ENCODE measurements around the gene ARL2BP.
"Not testable (repeated sequence)": the region's sequence is repeated elsewhere in the genome, so short reads cannot be mapped to it uniquely, and the experiment has no call there.

ARL2BP gene

GRCh38 chr16:57270221-57271062 lies 25.4 kb downstream of the ARL2BP start:
- TF ChIP-seq JUND (IDR thresholded peaks at IDR 0.05; ENCODE audit: low read depth): no peak
- DNase-seq (ENCODE audit: low read depth in 1 of 2, low spot score in 1 of 2): no peak
- in situ Hi-C loops (cut with HindIII; ENCODE audit: low pct_unique_long_range_greater_than_20kb, low sequenced_read_pairs): no loop called here

DNA sequence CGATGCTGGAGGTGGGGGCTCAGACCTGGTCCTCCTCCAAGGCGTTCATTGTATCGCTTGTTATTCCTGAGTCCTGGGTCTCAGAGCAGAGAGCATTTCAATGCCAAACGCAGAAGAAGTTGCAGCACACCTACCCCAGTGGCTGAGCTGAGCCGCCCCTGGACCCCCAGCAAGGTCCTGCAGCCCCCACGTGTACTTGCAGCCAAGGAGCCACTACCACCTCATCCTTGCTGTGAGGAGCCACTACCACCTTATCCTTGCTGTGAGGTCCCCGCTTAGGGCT lies 25.9 kb downstream of the ARL2BP start:
- no peak for TF ChIP-seq JUND (IDR thresholded peaks at IDR 0.05; ENCODE audit: low read depth)
- in situ Hi-C loops (cut with HindIII; ENCODE audit: low pct_unique_long_range_greater_than_20kb, low sequenced_read_pairs): no loop called here

GRCh38 chr16:57271867-57272495 lies 26.9 kb downstream of the ARL2BP start:
- TF ChIP-seq JUND (IDR thresholded peaks at IDR 0.05; ENCODE audit: low read depth): no peak
- DNase-seq (ENCODE audit: low read depth in 1 of 2, low spot score in 1 of 2): no peak
- in situ Hi-C loops (cut with HindIII; ENCODE audit: low pct_unique_long_range_greater_than_20kb, low sequenced_read_pairs): no loop called here

More for the DNA sequence above, 25.9 kb downstream of the ARL2BP start:
- no peak for DNase-seq (ENCODE audit: low read depth in 1 of 2, low spot score in 1 of 2)

GRCh38 chr16:57273359-57273758 lies 28.3 kb downstream of the ARL2BP start:
- in situ Hi-C loops (cut with HindIII; ENCODE audit: low pct_unique_long_range_greater_than_20kb, low sequenced_read_pairs): no loop called here
- TF ChIP-seq JUND (IDR thresholded peaks at IDR 0.05; ENCODE audit: low read depth): no peak
- DNase-seq (ENCODE audit: low read depth in 1 of 2, low spot score in 1 of 2): no peak

- in situ Hi-C loops (cut with HindIII; ENCODE audit: low pct_unique_long_range_greater_than_20kb, low sequenced_read_pairs): no loop called here
- no peak for TF ChIP-seq JUND (IDR thresholded peaks at IDR 0.05; ENCODE audit: low read depth)
- DNase-seq (ENCODE audit: low read depth in 1 of 2, low spot score in 1 of 2): no peak
Measured at GRCh38 chr16:57273826-57274225, 28.8 kb downstream of the ARL2BP start.

- in situ Hi-C loops (cut with HindIII; ENCODE audit: low pct_unique_long_range_greater_than_20kb, low sequenced_read_pairs); DNase-seq (ENCODE audit: low read depth in 1 of 2, low spot score in 1 of 2): not testable (repeated sequence)
Measured at GRCh38 chr16:57275946-57276345, 30.9 kb downstream of the ARL2BP start.

- no peak for TF ChIP-seq JUND (IDR thresholded peaks at IDR 0.05; ENCODE audit: low read depth)
- no peak for DNase-seq (ENCODE audit: low read depth in 1 of 2, low spot score in 1 of 2)
- in situ Hi-C loops (cut with HindIII; ENCODE audit: low pct_unique_long_range_greater_than_20kb, low sequenced_read_pairs): no loop called here
Measured at GRCh38 chr16:57276596-57276995, 31.5 kb downstream of the ARL2BP start.

DNA sequence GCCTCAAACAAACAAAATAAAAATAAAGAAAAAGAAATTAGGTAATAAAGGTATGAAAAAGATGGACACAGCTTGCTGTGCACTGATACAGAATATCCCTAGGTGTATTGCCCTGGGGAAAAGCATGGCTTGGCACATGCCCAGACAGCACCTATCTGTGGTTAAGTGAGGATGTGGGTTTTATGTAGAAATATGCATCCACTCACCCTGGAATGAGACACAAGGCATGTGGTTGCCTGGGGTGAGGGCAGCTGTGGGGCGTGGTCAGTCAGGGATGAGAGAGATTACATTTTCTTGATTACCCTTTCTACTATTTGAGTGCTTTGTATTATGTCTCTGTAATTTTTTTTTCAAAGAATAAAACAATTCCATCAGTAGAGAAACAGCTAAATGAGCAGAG lies 32.5 kb downstream of the ARL2BP start:
- no peak for TF ChIP-seq JUND (IDR thresholded peaks at IDR 0.05; ENCODE audit: low read depth)
- no peak for DNase-seq (ENCODE audit: low read depth in 1 of 2, low spot score in 1 of 2)
- in situ Hi-C loops (cut with HindIII; ENCODE audit: low pct_unique_long_range_greater_than_20kb, low sequenced_read_pairs): no loop called here

DNA sequence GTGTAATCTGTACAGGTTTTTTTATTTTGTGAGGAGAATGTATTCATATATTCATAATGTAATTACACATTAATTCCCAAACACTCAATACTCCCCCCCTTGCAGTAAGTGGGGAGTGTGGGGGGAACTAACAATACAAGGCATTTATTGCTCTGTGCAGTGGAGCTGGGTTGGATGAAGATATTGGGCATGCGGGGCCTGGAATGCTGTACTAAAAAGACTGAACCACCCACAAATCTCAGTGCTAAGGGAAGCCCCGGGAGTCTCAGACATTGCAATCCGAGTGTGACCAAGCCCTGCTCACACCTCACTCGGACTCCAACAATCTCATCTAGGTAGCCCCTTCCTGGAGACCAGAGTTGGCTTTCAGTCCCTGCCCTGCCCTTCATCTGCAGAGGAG lies 33.4 kb downstream of the ARL2BP start:
- TF ChIP-seq JUND (IDR thresholded peaks at IDR 0.05; ENCODE audit: low read depth): no peak
- no peak for DNase-seq (ENCODE audit: low read depth in 1 of 2, low spot score in 1 of 2)
- in situ Hi-C loops (cut with HindIII; ENCODE audit: low pct_unique_long_range_greater_than_20kb, low sequenced_read_pairs): no loop called here

GRCh38 chr16:57279780-57280638 lies 35.0 kb downstream of the ARL2BP start:
- TF ChIP-seq JUND (IDR thresholded peaks at IDR 0.05; ENCODE audit: low read depth): no peak
- DNase-seq (ENCODE audit: low read depth in 1 of 2, low spot score in 1 of 2): no peak
- in situ Hi-C loops (cut with HindIII; ENCODE audit: low pct_unique_long_range_greater_than_20kb, low sequenced_read_pairs): no loop called here

DNA sequence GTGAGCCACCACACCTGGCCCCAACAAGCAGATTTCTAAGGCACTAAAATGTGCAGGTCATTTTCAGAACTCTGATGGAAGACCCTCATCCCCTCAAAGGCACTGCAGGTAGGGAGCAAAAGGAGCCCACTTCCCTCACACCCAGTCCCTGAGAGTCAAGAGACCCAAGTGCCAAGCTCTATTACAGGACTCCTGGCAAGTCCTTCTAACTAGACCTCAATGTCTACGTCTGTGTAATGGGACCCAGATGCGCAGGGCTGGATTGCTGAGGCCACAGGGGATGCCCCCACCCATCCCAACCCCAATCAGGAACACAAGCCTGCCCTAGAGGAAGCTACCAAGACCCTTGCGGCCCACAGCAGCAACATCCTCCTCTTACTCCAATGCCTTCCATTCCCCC lies 36.7 kb downstream of the ARL2BP start:
- in situ Hi-C loops (cut with HindIII; ENCODE audit: low pct_unique_long_range_greater_than_20kb, low sequenced_read_pairs): no loop called here
- TF ChIP-seq JUND (IDR thresholded peaks at IDR 0.05; ENCODE audit: low read depth): no peak
- no peak for DNase-seq (ENCODE audit: low read depth in 1 of 2, low spot score in 1 of 2)

GRCh38 chr16:57282510-57283213 lies 37.6 kb downstream of the ARL2BP start:
- peak in 1 of 2 experiments; percentile 22 for DNase-seq (ENCODE audit: low read depth in 1 of 2, low spot score in 1 of 2)
- in situ Hi-C loops (cut with HindIII; ENCODE audit: low pct_unique_long_range_greater_than_20kb, low sequenced_read_pairs): no loop called here

More at GRCh38 chr16:57282510-57283213, 37.6 kb downstream of the ARL2BP start:
- TF ChIP-seq JUND (IDR thresholded peaks at IDR 0.05; ENCODE audit: low read depth): no peak
